H1 (cell line): ENCODE results near the gene MAN2A1. TPM values are rescaled to one million over a fixed set of nuclear protein-coding genes. Genes with fewer than 3 reads are reported as not detected.

Source experiments
- BCL11A ChIP-seq, 2 experiments: IDR thresholded peaks; one replicate each; pipeline ENCODE4 v1.6.1; 2011; ENCODE audit warnings: low read depth in 2 of 2, low read length in 2 of 2, mild to moderate bottlenecking in 2 of 2
- CHD7 ChIP-seq: fragments of 300-600 bp; sonication (generic); IDR thresholded peaks from 2 replicates; pipeline ENCODE4 v1.7.1; 2012; ENCODE audit warnings: low read length, moderate library complexity, mild to moderate bottlenecking, inconsistent platforms; ENCODE audit not compliant: insufficient replicate concordance
- CREB1 ChIP-seq: IDR thresholded peaks from 2 replicates; pipeline ENCODE4 v1.6.1; 2012; ENCODE audit warnings: inconsistent platforms
- KDM4A ChIP-seq: IDR thresholded peaks from one replicate; pipeline ENCODE4 v1.7.1; 2012; ENCODE audit warnings: low read depth, mild to moderate bottlenecking, moderate library complexity, low read length, inconsistent platforms; ENCODE audit not compliant: severe bottlenecking
- polyA plus RNA-seq, 7 experiments: library from polyadenylated mRNA; depleted of rRNA in 3 of 7; stranded (reverse) in 5 of 7; unstranded in 2 of 7; fragments of >200 nt in 5 of 7; fragments of 200-250 nt in 2 of 7; gene quantifications; 1 replicate in 5 of 7; 2 replicates in 1 of 7; 4 replicates in 1 of 7; pipeline versions ENCODE4 v1.2.1 to v1.2.3, GENCODE V29; 2011 to 2013; ENCODE audit warnings: missing spikeins in 2 of 7, mixed read lengths in 2 of 7
- total RNA-seq: library from RNA; stranded (reverse); fragmentation: NEBNext Ultra II Directional; extraction: Animal tissue kit (Norgen Biotek cat#: 25700); gene quantifications from 2 replicates; pipeline ENCODE4 v1.2.1, GENCODE V29; 2021

MAN2A1 gene
- total and polyA plus RNA-seq, 2 of the 8 experiments (the other 6 are each of a cell fraction or from before 2014, with no cell fraction given): 29.1 to 102 TPM

GRCh38 chr5:109748546-109748945, 58.8 kb downstream of the MAN2A1 start (continued):
- TF ChIP-seq CHD7 (no peak), CREB1 (no peak), BCL11A (IDR thresholded peaks at IDR 0.05; ENCODE audit: low read depth in 2 of 2, low read length in 2 of 2) (no peak), KDM4A (no peak)
